ENCODE data around the gene ZNF19. TPM values are rescaled to one million over a fixed set of nuclear protein-coding genes. Genes with fewer than 3 reads are reported as not detected.

The ZNF19 gene
- total RNA-seq, 2 experiments from 2014 or later = 3.7 to 3.9 TPM

DNA sequence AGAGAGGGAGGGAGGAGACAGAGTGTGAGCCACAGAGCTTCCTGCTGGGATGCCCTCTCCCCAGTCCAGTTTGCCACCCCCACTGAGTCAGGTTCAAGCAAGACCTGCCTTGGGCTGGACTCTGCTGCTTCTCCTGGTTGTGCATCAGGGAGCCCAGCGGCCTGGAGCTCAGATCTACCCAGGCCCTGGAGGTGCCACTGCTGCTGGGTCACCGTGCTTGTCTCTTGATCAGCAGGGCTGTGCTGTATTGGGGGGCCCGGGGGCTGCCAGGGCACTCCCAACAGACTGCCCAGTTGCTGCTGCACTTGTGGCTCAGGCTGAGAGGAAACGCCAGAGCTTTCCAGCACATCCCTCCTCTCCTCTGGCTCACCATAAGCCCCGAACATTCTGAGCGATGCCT lies 56.2 kb downstream of the ZNF19 start:
- Histone ChIP-seq H2AFZ (ENCODE audit: low read length) (no peak overlapping the region), H3K4me1 (ENCODE audit: insufficient read depth, low read length, poor library complexity, severe bottlenecking) (no peaks in the 10 kb centered on the region), H4K20me1 (ENCODE audit: insufficient read depth, low read length) (no peaks in the 10 kb centered on the region), H3K4me3 (ENCODE audit: low read depth, low read length, poor library complexity, severe bottlenecking) (no peak overlapping the region), H3K27ac (ENCODE audit: low read depth, low read length, poor library complexity, severe bottlenecking) (no peak overlapping the region), H3K79me2 (ENCODE audit: insufficient read depth, low read depth, low read length) (no peaks in the 10 kb centered on the region), H3K9me2 (ENCODE audit: insufficient read depth, low read length) (no peaks in the 10 kb centered on the region), H3K9me3 (ENCODE audit: low read length) (peaks cover 7% of the 10 kb centered on the region; the same call in 1 of the 2 replicates), H3K36me3 (ENCODE audit: insufficient read depth, low read length) (no peaks in the 10 kb centered on the region), H3K4me2 (ENCODE audit: low read length) (no peak overlapping the region)
- BruUV-seq (replicated peaks) = no TSS peak
- DNase-seq (ENCODE audit: low spot score) = no peak
- TF ChIP-seq EZH2phosphoT487 (IDR thresholded peaks at IDR 0.05; ENCODE audit: borderline replicate concordance, low read depth, low read length) (no peak), CTCF (conservative IDR thresholded peaks at IDR 0.05; ENCODE audit: low read length) (no peak)
- POLR2A ChIA-PET = no interaction called here
- CTCF ChIA-PET (ENCODE audit: unreplicated experiment) = interaction anchor here (0.6 kb wide), 1 partner anchor 157 kb away, joined by 4 read pairs; no protein-coding TSS in a partner anchor
- intact Hi-C loops (cut with micrococcal nuclease; ENCODE audit: unreplicated experiment) = no loop called here

GRCh38 chr16:71431991-71432390 lies 57.1 kb downstream of the ZNF19 start:
- Histone ChIP-seq H3K4me3 (ENCODE audit: low read depth, low read length, poor library complexity, severe bottlenecking) (no peak overlapping the region), H3K4me2 (ENCODE audit: low read length) (no peak overlapping the region), H3K79me2 (ENCODE audit: insufficient read depth, low read depth, low read length) (no peaks in the 10 kb centered on the region), H3K36me3 (ENCODE audit: insufficient read depth, low read length) (no peaks in the 10 kb centered on the region), H2AFZ (ENCODE audit: low read length) (no peak overlapping the region), H3K27ac (ENCODE audit: low read depth, low read length, poor library complexity, severe bottlenecking) (no peak overlapping the region), H4K20me1 (ENCODE audit: insufficient read depth, low read length) (no peaks in the 10 kb centered on the region), H3K4me1 (ENCODE audit: insufficient read depth, low read length, poor library complexity, severe bottlenecking) (no peaks in the 10 kb centered on the region), H3K9me3 (ENCODE audit: low read length) (peaks cover 7% of the 10 kb centered on the region; the same call in 1 of the 2 replicates), H3K9me2 (ENCODE audit: insufficient read depth, low read length) (no peaks in the 10 kb centered on the region)
- CTCF ChIA-PET (ENCODE audit: unreplicated experiment) = no interaction called here
- no TSS peak for BruUV-seq (replicated peaks)
- intact Hi-C loops (cut with micrococcal nuclease; ENCODE audit: unreplicated experiment) = no loop called here
- TF ChIP-seq EZH2phosphoT487 (IDR thresholded peaks at IDR 0.05; ENCODE audit: borderline replicate concordance, low read depth, low read length) (no peak), CTCF (conservative IDR thresholded peaks at IDR 0.05; ENCODE audit: low read length) (no peak)
- DNase-seq (ENCODE audit: low spot score) = no peak
- POLR2A ChIA-PET = interaction anchor here (0.6 kb wide), 1 partner anchor 698 kb away, joined by 3 read pairs; no protein-coding TSS in a partner anchor

GRCh38 chr16:71431176-71431575 lies 57.9 kb downstream of the ZNF19 start:
- ChIA-PET CTCF (ENCODE audit: unreplicated experiment) (no interaction called here), POLR2A (no interaction called here)
- intact Hi-C loops (cut with micrococcal nuclease; ENCODE audit: unreplicated experiment) = no loop called here
- no peaks in the 10 kb centered on the region for H3K4me1 ChIP-seq (ENCODE audit: insufficient read depth, low read length, poor library complexity, severe bottlenecking)
- no peak for TF ChIP-seq CTCF (conservative IDR thresholded peaks at IDR 0.05; ENCODE audit: low read length)
- no peak for TF ChIP-seq EZH2phosphoT487 (IDR thresholded peaks at IDR 0.05; ENCODE audit: borderline replicate concordance, low read depth, low read length)
- H3K27ac ChIP-seq (ENCODE audit: low read depth, low read length, poor library complexity, severe bottlenecking) = no peak overlapping the region
- no peak overlapping the region for H3K4me2 ChIP-seq (ENCODE audit: low read length)
- BruUV-seq (replicated peaks) = no TSS peak
- H4K20me1 ChIP-seq (ENCODE audit: insufficient read depth, low read length) = no peaks in the 10 kb centered on the region
- H3K4me3 ChIP-seq (ENCODE audit: low read depth, low read length, poor library complexity, severe bottlenecking) = no peak overlapping the region
- H2AFZ ChIP-seq (ENCODE audit: low read length) = no peak overlapping the region
- no peaks in the 10 kb centered on the region for H3K9me2 ChIP-seq (ENCODE audit: insufficient read depth, low read length)
- no peak for DNase-seq (ENCODE audit: low spot score)
- no peaks in the 10 kb centered on the region for H3K79me2 ChIP-seq (ENCODE audit: insufficient read depth, low read depth, low read length)
- peaks cover 7% of the 10 kb centered on the region; the same call in 1 of the 2 replicates for H3K9me3 ChIP-seq (ENCODE audit: low read length)
- no peaks in the 10 kb centered on the region for H3K36me3 ChIP-seq (ENCODE audit: insufficient read depth, low read length)

Measured in OCI-LY7 (cell line).